NCI-H1436 treated with DMSO at 0.1 percent for 48 hours (cell line): ENCODE data around the gene TNRC18.

Experiments
- DNase-seq: peaks from one replicate; lab custom pipeline; 2025; lab: John Stamatoyannopoulos, UW

The TNRC18 gene

GRCh38 chr7:5451391-5451790, 27.8 kb upstream of the TNRC18 start:
- DNase-seq = no peak

- DNase-seq = no peak
Measured at GRCh38 chr7:5450549-5451327, 27.1 kb upstream of the TNRC18 start.

GRCh38 chr7:5448378-5449037, 24.9 kb upstream of the TNRC18 start:
- no peak for DNase-seq

GRCh38 chr7:5445981-5446594, 22.5 kb upstream of the TNRC18 start:
- no peak for DNase-seq

- DNase-seq = no peak
Measured at GRCh38 chr7:5443678-5444077, 20.0 kb upstream of the TNRC18 start.

- DNase-seq = no peak
Measured at GRCh38 chr7:5442757-5443305, 19.2 kb upstream of the TNRC18 start.

- DNase-seq = no peak
Measured at GRCh38 chr7:5441840-5442503, 18.3 kb upstream of the TNRC18 start.

GRCh38 chr7:5439572-5440496, 16.2 kb upstream of the TNRC18 start:
- no peak for DNase-seq

- DNase-seq = no peak
Measured at GRCh38 chr7:5439209-5439571, 15.6 kb upstream of the TNRC18 start.

GRCh38 chr7:5437987-5438386, 14.4 kb upstream of the TNRC18 start:
- DNase-seq = no peak

- DNase-seq = no peak
Measured at GRCh38 chr7:5437348-5437892, 13.8 kb upstream of the TNRC18 start.

- no peak for DNase-seq
Measured at GRCh38 chr7:5436003-5436678, 12.5 kb upstream of the TNRC18 start.

GRCh38 chr7:5435291-5436002, 11.8 kb upstream of the TNRC18 start:
- DNase-seq = no peak

GRCh38 chr7:5433181-5433580, 9.5 kb upstream of the TNRC18 start:
- no peak for DNase-seq

GRCh38 chr7:5432691-5433090, 9.1 kb upstream of the TNRC18 start:
- DNase-seq = no peak

- DNase-seq = no peak
Measured at GRCh38 chr7:5431560-5432015, 8.0 kb upstream of the TNRC18 start.

- DNase-seq = no peak
Measured at GRCh38 chr7:5430612-5430947, 6.9 kb upstream of the TNRC18 start.

GRCh38 chr7:5429857-5430611, 6.4 kb upstream of the TNRC18 start:
- DNase-seq = no peak

- no peak for DNase-seq
Measured at GRCh38 chr7:5429253-5429856, 5.7 kb upstream of the TNRC18 start.
